A549 (cell line): ENCODE data around the gene MAP3K14.

Experiments
- CBX2 ChIP-seq: fragments of 200-600 bp; sonication (generic); IDR thresholded peaks from 2 replicates; pipeline ENCODE4 v1.6.1; 2016; ENCODE audit warnings: low read depth, mild to moderate bottlenecking, borderline replicate concordance
- JUN ChIP-seq, 2 experiments: fragments of >200 bp; sonication (Bioruptor Twin); formaldehyde crosslinking; IDR thresholded peaks; 2 replicates in 1 of 2; 3 replicates in 1 of 2; pipeline ENCODE4 v1.6.1; 2016 to 2017
- JUNB ChIP-seq: fragments of >200 bp; sonication (Bioruptor Twin); formaldehyde crosslinking; IDR thresholded peaks from 2 replicates; pipeline ENCODE4 v1.6.1; 2016
- KDM1A ChIP-seq: fragments of 200-600 bp; sonication (generic); IDR thresholded peaks from 2 replicates; pipeline ENCODE4 v1.6.1; 2016; ENCODE audit warnings: low read depth, mild to moderate bottlenecking
- POLR2A ChIP-seq: IDR thresholded peaks from 2 replicates; pipeline ENCODE4 v1.6.1; 2012; ENCODE audit warnings: mild to moderate bottlenecking, low read length
- RAD21 ChIP-seq, 2 experiments: fragments of >200 bp in 1 of 2; sonication (Bioruptor Twin) in 1 of 2; formaldehyde crosslinking in 1 of 2; IDR thresholded peaks in 1 of 2; conservative IDR thresholded peaks in 1 of 2; 2 replicates in 1 of 2; 3 replicates in 1 of 2; pipeline ENCODE4 v1.6.1; 2012 to 2018; ENCODE audit warnings: inconsistent platforms in 1 of 2
- RCOR1 ChIP-seq: fragments of 150-350 bp; IDR thresholded peaks from 2 replicates; pipeline ENCODE4 v1.6.1; 2014; ENCODE audit warnings: antibody characterized with exemption, low read length, low read depth
- RNF2 ChIP-seq: fragments of 200-600 bp; sonication (generic); IDR thresholded peaks from 2 replicates; pipeline ENCODE4 v1.6.1; 2016; ENCODE audit warnings: low read depth, mild to moderate bottlenecking, antibody characterized with exemption, moderate library complexity, borderline replicate concordance
- SMC3 ChIP-seq: fragments of >200 bp; sonication (Bioruptor Twin); formaldehyde crosslinking; IDR thresholded peaks from 3 replicates; pipeline ENCODE4 v1.6.1; 2018; ENCODE audit warnings: inconsistent platforms
- TP53 ChIP-seq: fragments of 250-450 bp; sonication (Bioruptor Pico); IDR thresholded peaks from 2 replicates; pipeline ENCODE4 v1.5.0; 2021; ENCODE audit warnings: mild to moderate bottlenecking, moderate library complexity
- ZC3H11A ChIP-seq: fragments of 450-650 bp; IDR thresholded peaks from 2 replicates; pipeline ENCODE4 v1.6.1; 2014; ENCODE audit warnings: antibody characterized with exemption, mild to moderate bottlenecking
- TF ChIP-seq, protein P1 (sequence below): fragments of 200-600 bp; sonication (generic); IDR thresholded peaks from 2 replicates; pipeline ENCODE4 v1.6.1; 2016; ENCODE audit warnings: antibody characterized with exemption, mild to moderate bottlenecking, moderate library complexity
- TF ChIP-seq, protein P2 (sequence below): IDR thresholded peaks from 2 replicates; pipeline ENCODE4 v1.6.1; 2012
- TF ChIP-seq, protein P3 (sequence below): fragments of >200 bp; sonication (Bioruptor Twin); formaldehyde crosslinking; IDR thresholded peaks from 3 replicates; pipeline ENCODE4 v1.5.1; 2016

DNA sequence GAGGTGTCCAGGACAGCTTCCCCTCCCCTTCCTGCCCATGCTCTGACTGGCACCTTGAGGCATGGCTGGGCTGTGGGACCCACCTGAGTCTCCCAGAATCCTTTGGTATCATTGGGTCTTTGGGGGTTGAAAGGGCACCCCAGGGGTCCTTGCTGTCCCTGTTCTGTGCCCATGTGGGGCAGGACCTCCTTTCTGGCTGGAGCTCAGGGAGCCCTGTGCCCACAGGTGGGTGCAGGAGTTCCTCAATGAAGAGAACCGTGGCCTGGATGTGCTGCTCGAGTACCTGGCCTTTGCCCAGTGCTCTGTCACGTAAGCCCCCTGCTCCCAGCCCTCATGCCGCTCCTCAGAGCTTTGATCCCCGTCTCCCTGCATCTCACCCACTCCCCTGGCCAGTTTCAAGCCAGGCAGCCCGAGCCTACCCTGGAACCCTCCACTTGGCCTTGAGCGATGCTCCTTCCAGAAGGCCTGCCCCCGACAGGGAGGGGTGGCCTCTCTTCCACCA is 83.3 kb downstream of the MAP3K14 start:
- no peak for TF ChIP-seq JUN (IDR thresholded peaks at IDR 0.05)
- TF ChIP-seq, protein P1, sequence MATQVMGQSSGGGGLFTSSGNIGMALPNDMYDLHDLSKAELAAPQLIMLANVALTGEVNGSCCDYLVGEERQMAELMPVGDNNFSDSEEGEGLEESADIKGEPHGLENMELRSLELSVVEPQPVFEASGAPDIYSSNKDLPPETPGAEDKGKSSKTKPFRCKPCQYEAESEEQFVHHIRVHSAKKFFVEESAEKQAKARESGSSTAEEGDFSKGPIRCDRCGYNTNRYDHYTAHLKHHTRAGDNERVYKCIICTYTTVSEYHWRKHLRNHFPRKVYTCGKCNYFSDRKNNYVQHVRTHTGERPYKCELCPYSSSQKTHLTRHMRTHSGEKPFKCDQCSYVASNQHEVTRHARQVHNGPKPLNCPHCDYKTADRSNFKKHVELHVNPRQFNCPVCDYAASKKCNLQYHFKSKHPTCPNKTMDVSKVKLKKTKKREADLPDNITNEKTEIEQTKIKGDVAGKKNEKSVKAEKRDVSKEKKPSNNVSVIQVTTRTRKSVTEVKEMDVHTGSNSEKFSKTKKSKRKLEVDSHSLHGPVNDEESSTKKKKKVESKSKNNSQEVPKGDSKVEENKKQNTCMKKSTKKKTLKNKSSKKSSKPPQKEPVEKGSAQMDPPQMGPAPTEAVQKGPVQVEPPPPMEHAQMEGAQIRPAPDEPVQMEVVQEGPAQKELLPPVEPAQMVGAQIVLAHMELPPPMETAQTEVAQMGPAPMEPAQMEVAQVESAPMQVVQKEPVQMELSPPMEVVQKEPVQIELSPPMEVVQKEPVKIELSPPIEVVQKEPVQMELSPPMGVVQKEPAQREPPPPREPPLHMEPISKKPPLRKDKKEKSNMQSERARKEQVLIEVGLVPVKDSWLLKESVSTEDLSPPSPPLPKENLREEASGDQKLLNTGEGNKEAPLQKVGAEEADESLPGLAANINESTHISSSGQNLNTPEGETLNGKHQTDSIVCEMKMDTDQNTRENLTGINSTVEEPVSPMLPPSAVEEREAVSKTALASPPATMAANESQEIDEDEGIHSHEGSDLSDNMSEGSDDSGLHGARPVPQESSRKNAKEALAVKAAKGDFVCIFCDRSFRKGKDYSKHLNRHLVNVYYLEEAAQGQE: no peak
- TF ChIP-seq, protein P2, sequence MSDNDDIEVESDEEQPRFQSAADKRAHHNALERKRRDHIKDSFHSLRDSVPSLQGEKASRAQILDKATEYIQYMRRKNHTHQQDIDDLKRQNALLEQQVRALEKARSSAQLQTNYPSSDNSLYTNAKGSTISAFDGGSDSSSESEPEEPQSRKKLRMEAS: no peak
- TF ChIP-seq RCOR1: no peak
- TF ChIP-seq, protein P3, sequence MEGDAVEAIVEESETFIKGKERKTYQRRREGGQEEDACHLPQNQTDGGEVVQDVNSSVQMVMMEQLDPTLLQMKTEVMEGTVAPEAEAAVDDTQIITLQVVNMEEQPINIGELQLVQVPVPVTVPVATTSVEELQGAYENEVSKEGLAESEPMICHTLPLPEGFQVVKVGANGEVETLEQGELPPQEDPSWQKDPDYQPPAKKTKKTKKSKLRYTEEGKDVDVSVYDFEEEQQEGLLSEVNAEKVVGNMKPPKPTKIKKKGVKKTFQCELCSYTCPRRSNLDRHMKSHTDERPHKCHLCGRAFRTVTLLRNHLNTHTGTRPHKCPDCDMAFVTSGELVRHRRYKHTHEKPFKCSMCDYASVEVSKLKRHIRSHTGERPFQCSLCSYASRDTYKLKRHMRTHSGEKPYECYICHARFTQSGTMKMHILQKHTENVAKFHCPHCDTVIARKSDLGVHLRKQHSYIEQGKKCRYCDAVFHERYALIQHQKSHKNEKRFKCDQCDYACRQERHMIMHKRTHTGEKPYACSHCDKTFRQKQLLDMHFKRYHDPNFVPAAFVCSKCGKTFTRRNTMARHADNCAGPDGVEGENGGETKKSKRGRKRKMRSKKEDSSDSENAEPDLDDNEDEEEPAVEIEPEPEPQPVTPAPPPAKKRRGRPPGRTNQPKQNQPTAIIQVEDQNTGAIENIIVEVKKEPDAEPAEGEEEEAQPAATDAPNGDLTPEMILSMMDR: no peak
- TF ChIP-seq TP53: no peak
- no peak for TF ChIP-seq RAD21 (conservative IDR thresholded peaks at IDR 0.05 in 1 of 2, IDR thresholded peaks at IDR 0.05 in 1 of 2)
- TF ChIP-seq JUNB: no peak
- TF ChIP-seq ZC3H11A: no peak
- no peak for TF ChIP-seq POLR2A
- no peak for TF ChIP-seq SMC3
- no peak for TF ChIP-seq RNF2
- no peak for TF ChIP-seq KDM1A
- no peak for TF ChIP-seq CBX2
